PC-3 (cell line): ENCODE measurements around the gene AEBP1.

Experiments
- CTCF ChIP-seq: fragments of 300-600 bp; sonication (generic); conservative IDR thresholded peaks from 2 replicates; pipeline ENCODE4 v1.5.1; 2017; ENCODE audit warnings: antibody characterized with exemption, low read depth, mild to moderate bottlenecking, low read length
- EZH2 ChIP-seq: fragments of 300-600 bp; sonication (generic); IDR thresholded peaks from one replicate; pipeline ENCODE4 v1.6.1; 2017; ENCODE audit warnings: antibody characterized with exemption, mild to moderate bottlenecking, low read length; ENCODE audit not compliant: unreplicated experiment

- TF ChIP-seq CTCF, result no peak
- TF ChIP-seq EZH2, result no peak
Observed at GRCh38 chr7:44077681-44078091, 26.5 kb upstream of the AEBP1 start.
